HCT116 (cell line): ENCODE results near the gene SNRNP25. TPM values are rescaled to one million over a fixed set of nuclear protein-coding genes. Genes with fewer than 3 reads are reported as not detected.

Experiments used
- ATAC-seq: fragments of 200-7000 bp; cut with Tn5 transposase; 2 replicates; pipeline ENCODE4 v1.9.1; 2020; ENCODE audit warnings: mild to moderate bottlenecking, moderate library complexity
- BruUV-seq: library from RNA; stranded (reverse); fragments of 400-500 nt; replicated peaks from 2 replicates; lab custom pipeline; 2021; lab: Mats Ljungman, UMichigan
- CTCF ChIA-PET: fragments of 300-600 bp; sonication (Branson Sonifier 250); formaldehyde crosslinking; loops from one replicate; lab custom pipeline; 2021; ENCODE audit warnings: antibody characterized with exemption; lab: Charles Lee
- POLR2A ChIA-PET: fragments of 300-600, 350-600 bp; sonication (Branson Sonifier 250); formaldehyde crosslinking; loops from one replicate; lab custom pipeline; 2021; ENCODE audit warnings: antibody characterized with exemption; lab: Charles Lee
- RAD21 ChIA-PET, 2 experiments: fragments of 300-600 bp; sonication (Branson Sonifier 250); formaldehyde crosslinking; loops; one replicate each; lab custom pipeline; 2023; ENCODE audit warnings: low total read pairs in 2 of 2; ENCODE audit not compliant: uncharacterized antibody in 2 of 2, unreplicated experiment in 2 of 2, low non-redundant PET in 1 of 2; lab: Charles Lee
- DNase-seq: peaks from one replicate; pipeline ENCODE4 v3.0.0-alpha.2; 2010; ENCODE audit warnings: low read depth, low spot score
- H2AFZ ChIP-seq: fragments of 200-600 bp; shearing (Covaris generic), sonication (generic); 2 replicates; pipeline ENCODE4 v1.6.1; 2017; ENCODE audit warnings: low read depth, mixed run types, mixed read lengths, antibody characterized with exemption, low read length; ENCODE audit not compliant: poor library complexity, severe bottlenecking
- H3K27ac ChIP-seq: 2 replicates; pipeline ENCODE4 v1.5.1; 2012; ENCODE audit warnings: low read depth, low read length
- H3K27me3 ChIP-seq: fragments of 200-600 bp; sonication (generic); 2 replicates; pipeline ENCODE4 v1.6.1; 2016; ENCODE audit warnings: mixed run types, low read length, mixed read lengths; ENCODE audit not compliant: insufficient read depth
- H3K36me3 ChIP-seq, 2 experiments: fragments of 200-500 bp in 1 of 2; fragments of 200-600 bp in 1 of 2; sonication (Bioruptor generic) in 1 of 2; sonication (generic) in 1 of 2; 2 replicates each; pipeline versions ENCODE4 v1.5.1 to v1.6.1; 2014 to 2016; ENCODE audit warnings: low read length in 2 of 2, inconsistent platforms in 1 of 2, mixed read lengths in 1 of 2, mixed run types in 1 of 2; ENCODE audit not compliant: insufficient read depth in 2 of 2, control insufficient read depth in 1 of 2
- H3K4me1 ChIP-seq, 2 experiments: fragments of 200-600 bp in 1 of 2; sonication (generic) in 1 of 2; 2 replicates each; pipeline versions ENCODE4 v1.5.1 to v1.6.1; 2012 to 2017; ENCODE audit warnings: low read length in 2 of 2, inconsistent platforms in 1 of 2, mild to moderate bottlenecking in 1 of 2, mixed read lengths in 1 of 2, mixed run types in 1 of 2, moderate library complexity in 1 of 2; ENCODE audit not compliant: insufficient read depth in 2 of 2, control insufficient read depth in 1 of 2
- H3K4me2 ChIP-seq: fragments of 200-600 bp; sonication (generic); 2 replicates; pipeline ENCODE4 v1.6.1; 2017; ENCODE audit warnings: mixed run types, low read length, mixed read lengths
- H3K4me3 ChIP-seq, 2 experiments: fragments of 200-600 bp in 1 of 2; sonication (generic) in 1 of 2; replicated peaks in 1 of 2; 2 replicates each; pipeline ENCODE4 v1.5.1; 2011 to 2016; ENCODE audit warnings: low read length in 2 of 2, control low read depth in 1 of 2, low read depth in 1 of 2, mild to moderate bottlenecking in 1 of 2, mixed read lengths in 1 of 2, mixed run types in 1 of 2
- H3K79me2 ChIP-seq: fragments of 200-600 bp; sonication (generic); 2 replicates; pipeline ENCODE4 v1.6.1; 2017; ENCODE audit warnings: mild to moderate bottlenecking, mixed run types, low read length, moderate library complexity, mixed read lengths; ENCODE audit not compliant: insufficient read depth
- H3K9ac ChIP-seq: fragments of 200-600 bp; sonication (generic); 2 replicates; pipeline ENCODE4 v1.6.1; 2016; ENCODE audit warnings: low read length, mixed read lengths
- H3K9me2 ChIP-seq: fragments of 200-600 bp; sonication (generic), shearing (Covaris generic); 2 replicates; pipeline ENCODE4 v1.6.1; 2017; ENCODE audit warnings: mixed run types, mild to moderate bottlenecking, moderate library complexity; ENCODE audit not compliant: insufficient read depth
- H3K9me3 ChIP-seq, 2 experiments: fragments of 200-500 bp in 1 of 2; fragments of 200-600 bp in 1 of 2; sonication (Bioruptor generic) in 1 of 2; sonication (generic) in 1 of 2; 2 replicates each; pipeline ENCODE4 v1.6.1; 2014 to 2017; ENCODE audit warnings: low read length in 2 of 2, mixed read lengths in 2 of 2, inconsistent platforms in 1 of 2, low read depth in 1 of 2, mild to moderate bottlenecking in 1 of 2, mixed run types in 1 of 2, moderate library complexity in 1 of 2; ENCODE audit not compliant: control insufficient read depth in 1 of 2, insufficient read depth in 1 of 2
- H4K20me1 ChIP-seq: fragments of 200-600 bp; sonication (generic), shearing (Covaris generic); 2 replicates; pipeline ENCODE4 v1.6.1; 2017; ENCODE audit warnings: mixed run types, mild to moderate bottlenecking, moderate library complexity; ENCODE audit not compliant: insufficient read depth
- EGR1 ChIP-seq: IDR thresholded peaks from 2 replicates; pipeline ENCODE4 v1.6.1; 2012; ENCODE audit warnings: low read depth
- ELF1 ChIP-seq: IDR thresholded peaks from 2 replicates; pipeline ENCODE4 v1.6.1; 2012; ENCODE audit warnings: low read depth, borderline replicate concordance
- EZH2 ChIP-seq: fragments of 200-600 bp; sonication (generic); IDR thresholded peaks from 2 replicates; pipeline ENCODE4 v1.6.1; 2017; ENCODE audit warnings: antibody characterized with exemption, mixed run types
- FOSL1 ChIP-seq: IDR thresholded peaks from 2 replicates; pipeline ENCODE4 v1.6.1; 2012; ENCODE audit warnings: low read depth
- JUND ChIP-seq: IDR thresholded peaks from 2 replicates; pipeline ENCODE4 v1.6.1; 2012
- POLR2AphosphoS5 ChIP-seq: IDR thresholded peaks from 2 replicates; pipeline ENCODE4 v1.6.1; 2011; ENCODE audit warnings: mild to moderate bottlenecking, low read depth, low read length, moderate library complexity
- RAD21 ChIP-seq: IDR thresholded peaks from 2 replicates; pipeline ENCODE4 v1.6.1; 2012; ENCODE audit warnings: low read depth, mild to moderate bottlenecking
- REST ChIP-seq: IDR thresholded peaks from 2 replicates; pipeline ENCODE4 v1.6.1; 2012; ENCODE audit warnings: low read depth
- SIN3A ChIP-seq: IDR thresholded peaks from 2 replicates; pipeline ENCODE4 v1.6.1; 2012; ENCODE audit warnings: low read depth
- intact Hi-C: fragments of 100-400 bp; cut with micrococcal nuclease; formaldehyde crosslinking; loops from 2 replicates; pipeline ENCODE4 v1.10.0; 2022
- total RNA-seq: library from RNA; stranded (reverse); gene quantifications from one replicate; pipeline ENCODE4 v1.2.1, GENCODE V29; 2021; ENCODE audit not compliant: unreplicated experiment
- TF ChIP-seq, protein P1 (sequence below), 3 experiments: fragments of 200-600 bp in 1 of 3; sonication (generic) in 1 of 3; IDR thresholded peaks in 2 of 3; conservative IDR thresholded peaks in 1 of 3; 2 replicates each; pipeline ENCODE4 v1.5.1; 2012 to 2017; ENCODE audit warnings: low read depth in 2 of 3, low read length in 2 of 3, antibody characterized with exemption in 1 of 3, borderline replicate concordance in 1 of 3, control low read depth in 1 of 3, mild to moderate bottlenecking in 1 of 3, mixed read lengths in 1 of 3, mixed run types in 1 of 3, moderate library complexity in 1 of 3; ENCODE audit not compliant: insufficient read depth in 1 of 3
- TF ChIP-seq, protein P2 (sequence below): IDR thresholded peaks from 2 replicates; pipeline ENCODE4 v1.6.1; 2011; ENCODE audit warnings: mild to moderate bottlenecking, low read length, moderate library complexity; ENCODE audit not compliant: insufficient replicate concordance; ENCODE audit errors: extremely low read depth

SNRNP25 gene
- total RNA-seq, 1 experiment from 2014 or later, result 24.5 TPM

DNA sequence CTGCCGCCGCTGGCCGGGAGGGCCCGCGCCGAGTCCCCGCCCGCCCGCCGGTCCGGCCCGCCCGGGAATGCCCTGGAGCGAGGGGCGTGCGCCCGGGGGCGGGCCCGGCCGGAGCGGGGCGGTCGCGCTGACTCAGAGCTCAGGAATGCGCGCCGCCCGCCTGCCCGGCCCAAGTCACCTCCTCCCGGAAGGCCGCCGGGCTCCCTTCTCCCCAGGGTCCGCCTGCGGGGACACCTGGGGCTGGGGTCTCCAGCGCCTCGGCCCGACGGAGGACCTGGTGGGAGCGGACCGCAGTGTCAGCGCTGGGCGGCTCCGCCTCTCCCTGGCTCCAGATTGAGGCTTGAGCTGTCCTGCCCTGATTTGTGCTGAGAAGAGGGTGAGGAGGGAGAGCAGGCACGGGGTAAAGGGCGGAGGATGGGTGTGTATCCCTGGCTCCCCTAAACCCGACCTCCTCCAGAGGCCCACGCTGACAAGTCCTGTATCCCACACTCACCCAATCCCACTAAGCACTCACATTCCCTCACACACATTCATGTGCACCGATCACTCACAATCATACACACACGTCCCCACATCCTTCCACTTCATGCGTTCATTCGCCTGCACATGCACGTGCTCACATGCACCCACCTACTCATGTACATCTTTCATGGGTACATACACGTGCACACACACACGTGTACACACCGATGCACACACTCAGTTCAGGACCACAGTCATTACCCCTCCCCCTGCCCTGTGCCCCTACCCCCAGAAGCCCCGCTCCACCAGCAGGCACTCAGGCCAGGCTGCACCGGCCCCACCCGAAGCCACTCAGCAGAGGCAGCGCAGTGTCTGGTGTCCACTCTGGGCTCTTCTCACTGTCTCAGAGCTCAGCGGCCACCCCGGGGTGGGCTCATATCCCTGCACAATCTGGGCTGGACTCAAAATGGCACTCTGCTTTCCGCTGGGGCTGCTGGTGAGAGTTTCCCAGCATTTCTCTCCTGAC is 19.2 kb downstream of the SNRNP25 start, which contains the start of gene RHBDF1 (continued):
- TF ChIP-seq, protein P1, sequence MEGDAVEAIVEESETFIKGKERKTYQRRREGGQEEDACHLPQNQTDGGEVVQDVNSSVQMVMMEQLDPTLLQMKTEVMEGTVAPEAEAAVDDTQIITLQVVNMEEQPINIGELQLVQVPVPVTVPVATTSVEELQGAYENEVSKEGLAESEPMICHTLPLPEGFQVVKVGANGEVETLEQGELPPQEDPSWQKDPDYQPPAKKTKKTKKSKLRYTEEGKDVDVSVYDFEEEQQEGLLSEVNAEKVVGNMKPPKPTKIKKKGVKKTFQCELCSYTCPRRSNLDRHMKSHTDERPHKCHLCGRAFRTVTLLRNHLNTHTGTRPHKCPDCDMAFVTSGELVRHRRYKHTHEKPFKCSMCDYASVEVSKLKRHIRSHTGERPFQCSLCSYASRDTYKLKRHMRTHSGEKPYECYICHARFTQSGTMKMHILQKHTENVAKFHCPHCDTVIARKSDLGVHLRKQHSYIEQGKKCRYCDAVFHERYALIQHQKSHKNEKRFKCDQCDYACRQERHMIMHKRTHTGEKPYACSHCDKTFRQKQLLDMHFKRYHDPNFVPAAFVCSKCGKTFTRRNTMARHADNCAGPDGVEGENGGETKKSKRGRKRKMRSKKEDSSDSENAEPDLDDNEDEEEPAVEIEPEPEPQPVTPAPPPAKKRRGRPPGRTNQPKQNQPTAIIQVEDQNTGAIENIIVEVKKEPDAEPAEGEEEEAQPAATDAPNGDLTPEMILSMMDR (IDR thresholded peaks at IDR 0.05 in 2 of 3, conservative IDR thresholded peaks at IDR 0.05 in 1 of 3; ENCODE audit: borderline replicate concordance in 1 of 3, insufficient read depth in 1 of 3, low read depth in 2 of 3, low read length in 2 of 3), result no peak
- TF ChIP-seq EZH2 (no peak), JUND (no peak; the same call in 1 of the 2 replicates)
- TF ChIP-seq, all 23 proteins: peak for 0

GRCh38 chr16:74051-74746 is 20.6 kb downstream of the SNRNP25 start:
- peaks cover 31 to 50% of the 10 kb centered on the region in 2 experiments for H3K4me1 ChIP-seq
- no peaks in the 10 kb centered on the region for H3K36me3 ChIP-seq
- RAD21 ChIA-PET, result no interaction called here
- H3K9ac ChIP-seq, result no peak overlapping the region
- no peaks in the 10 kb centered on the region for H3K9me3 ChIP-seq
- CTCF ChIA-PET, result interaction anchor here (0.6 kb wide), 1 partner anchor 114 kb away, joined by 5 read pairs; no protein-coding TSS in a partner anchor
- no peak overlapping the region for H3K27ac ChIP-seq
- POLR2A ChIA-PET, result no interaction called here
- 0 out of 2 replicates have a peak, but pooled peaks cover 4% of the 10 kb centered on the region for H3K79me2 ChIP-seq
- intact Hi-C loops, result no loop called here
- no peaks in the 10 kb centered on the region for H4K20me1 ChIP-seq
- no peaks in the 10 kb centered on the region for H3K9me2 ChIP-seq
- DNase-seq, result no peak
- H3K4me2 ChIP-seq, result no peak overlapping the region
- no peaks in the 10 kb centered on the region for H3K27me3 ChIP-seq
- H2AFZ ChIP-seq, result no peak overlapping the region
- no peak overlapping the region for H3K4me3 ChIP-seq
- no TSS peak for BruUV-seq
- ATAC-seq, result no peak
- TF ChIP-seq, protein P2, sequence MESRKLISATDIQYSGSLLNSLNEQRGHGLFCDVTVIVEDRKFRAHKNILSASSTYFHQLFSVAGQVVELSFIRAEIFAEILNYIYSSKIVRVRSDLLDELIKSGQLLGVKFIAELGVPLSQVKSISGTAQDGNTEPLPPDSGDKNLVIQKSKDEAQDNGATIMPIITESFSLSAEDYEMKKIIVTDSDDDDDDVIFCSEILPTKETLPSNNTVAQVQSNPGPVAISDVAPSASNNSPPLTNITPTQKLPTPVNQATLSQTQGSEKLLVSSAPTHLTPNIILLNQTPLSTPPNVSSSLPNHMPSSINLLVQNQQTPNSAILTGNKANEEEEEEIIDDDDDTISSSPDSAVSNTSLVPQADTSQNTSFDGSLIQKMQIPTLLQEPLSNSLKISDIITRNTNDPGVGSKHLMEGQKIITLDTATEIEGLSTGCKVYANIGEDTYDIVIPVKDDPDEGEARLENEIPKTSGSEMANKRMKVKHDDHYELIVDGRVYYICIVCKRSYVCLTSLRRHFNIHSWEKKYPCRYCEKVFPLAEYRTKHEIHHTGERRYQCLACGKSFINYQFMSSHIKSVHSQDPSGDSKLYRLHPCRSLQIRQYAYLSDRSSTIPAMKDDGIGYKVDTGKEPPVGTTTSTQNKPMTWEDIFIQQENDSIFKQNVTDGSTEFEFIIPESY, result no peak
- TF ChIP-seq ELF1, result no peak
- no peak for TF ChIP-seq EGR1
- TF ChIP-seq REST, result no peak
- no peak for TF ChIP-seq SIN3A
- no peak for TF ChIP-seq RAD21
- no peak for TF ChIP-seq FOSL1
- no peak for TF ChIP-seq POLR2AphosphoS5
